Activated gamma-delta T cell treated with anti-CD3 and anti-CD28 coated beads, Interleukin-2, amount 50 U/mL, for 16 hours (primary cell): ENCODE measurements around the gene COL6A2.
"Not testable (repeated sequence)": the region's sequence is repeated elsewhere in the genome, so short reads cannot be mapped to it uniquely, and the experiment has no call there.

ENCODE experiments used
- DNase-seq: peaks from one replicate; pipeline ENCODE4 v3.0.0-alpha.2; 2020; ENCODE audit warnings: low read depth

Gene COL6A2

DNA sequence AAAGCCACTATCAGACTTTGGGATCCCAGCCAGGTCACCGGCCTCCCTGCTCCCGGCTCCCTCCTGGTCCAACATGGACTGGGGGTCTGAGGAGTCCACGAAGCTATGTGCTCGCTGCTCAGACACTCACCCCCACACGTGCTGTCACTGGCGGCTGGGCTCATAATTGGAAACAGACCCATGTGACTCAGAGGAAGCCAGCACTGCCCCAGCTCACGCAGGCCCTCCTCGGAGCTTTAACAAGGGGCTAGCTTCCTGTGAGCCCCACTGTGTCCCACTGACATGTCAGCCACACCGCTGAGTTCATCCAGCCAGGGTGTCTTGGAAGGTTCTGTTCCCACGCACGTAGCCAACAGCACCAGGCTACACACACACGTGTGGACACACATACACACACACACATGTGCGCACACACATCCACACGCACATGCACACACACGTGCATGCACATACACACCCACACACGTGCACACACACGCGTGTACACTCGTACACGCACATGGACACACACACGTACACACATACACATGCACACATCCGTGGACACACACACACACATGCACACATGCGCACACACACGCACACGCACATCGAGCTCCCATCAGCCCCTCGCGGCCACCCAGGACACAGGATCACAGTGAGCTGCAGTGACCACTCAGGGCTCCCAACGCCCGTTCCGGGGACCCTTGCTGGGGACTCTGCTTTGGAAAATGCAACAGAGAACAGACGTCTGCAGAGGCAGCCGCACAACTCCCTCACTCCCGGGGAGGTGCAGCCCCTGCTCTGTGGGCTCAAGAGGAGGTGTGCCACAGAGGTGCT lies 18.4 kb upstream of the COL6A2 start:
- DNase-seq = no peak

DNA sequence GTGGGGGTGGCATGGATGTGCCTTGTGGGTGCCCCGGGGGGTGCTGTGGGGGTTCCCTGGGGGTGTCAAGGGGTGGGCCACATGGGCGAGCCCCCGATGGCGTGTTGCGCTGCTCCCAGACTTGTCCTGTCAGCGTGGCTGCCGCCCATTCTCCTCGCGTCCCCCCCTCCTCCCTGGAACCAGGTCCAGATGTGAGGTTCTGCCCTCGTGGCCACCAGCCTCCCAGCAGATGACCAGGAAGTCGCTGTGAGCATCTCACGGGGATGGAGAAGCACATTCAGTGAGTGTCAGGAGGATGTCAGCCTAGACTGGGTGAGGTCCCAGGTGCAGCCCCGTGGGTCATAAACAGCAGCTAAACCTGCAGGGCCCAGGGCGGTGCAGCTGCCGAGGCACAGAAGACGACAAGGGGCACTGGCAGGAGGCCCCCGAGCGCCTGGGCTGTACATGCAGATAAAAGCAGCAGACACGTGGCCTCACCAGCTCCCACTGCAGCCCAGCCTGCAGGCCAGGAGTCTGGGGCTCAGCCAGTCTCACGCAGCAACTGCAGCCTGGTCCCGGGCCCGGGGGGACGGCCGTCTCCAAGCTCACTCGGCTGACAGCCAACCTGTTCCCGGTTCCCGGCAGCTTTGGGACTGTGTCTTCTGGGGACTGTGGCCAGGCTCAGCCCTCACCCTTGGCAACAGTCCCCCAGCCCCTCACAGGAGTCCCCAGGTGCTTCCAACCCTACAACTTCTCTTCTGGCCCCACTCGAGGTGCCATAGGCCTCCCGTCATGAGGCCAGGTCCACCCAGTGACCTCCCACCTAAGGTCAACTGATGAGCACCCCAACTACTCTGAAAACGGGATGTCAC lies 17.5 kb upstream of the COL6A2 start:
- DNase-seq = no peak

- DNase-seq = no peak
These were observed 16.7 kb upstream of the COL6A2 start for GRCh38 chr21:46081022-46081861.

- no peak for DNase-seq
These were observed 15.8 kb upstream of the COL6A2 start for GRCh38 chr21:46081862-46082712.

DNA sequence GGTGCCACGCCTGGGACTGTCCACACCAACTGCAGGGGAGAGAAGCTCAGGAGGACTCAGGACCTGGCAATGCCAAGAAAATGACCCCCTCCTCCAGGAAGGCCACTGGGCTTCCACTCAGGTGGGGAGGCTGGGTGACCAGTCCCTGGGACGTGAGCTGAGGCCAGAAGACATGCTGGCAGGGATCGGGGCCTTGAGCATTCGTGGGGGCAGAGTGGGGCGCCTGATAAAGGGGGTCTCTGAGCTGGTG lies 15.3 kb upstream of the COL6A2 start:
- no peak for DNase-seq

DNA sequence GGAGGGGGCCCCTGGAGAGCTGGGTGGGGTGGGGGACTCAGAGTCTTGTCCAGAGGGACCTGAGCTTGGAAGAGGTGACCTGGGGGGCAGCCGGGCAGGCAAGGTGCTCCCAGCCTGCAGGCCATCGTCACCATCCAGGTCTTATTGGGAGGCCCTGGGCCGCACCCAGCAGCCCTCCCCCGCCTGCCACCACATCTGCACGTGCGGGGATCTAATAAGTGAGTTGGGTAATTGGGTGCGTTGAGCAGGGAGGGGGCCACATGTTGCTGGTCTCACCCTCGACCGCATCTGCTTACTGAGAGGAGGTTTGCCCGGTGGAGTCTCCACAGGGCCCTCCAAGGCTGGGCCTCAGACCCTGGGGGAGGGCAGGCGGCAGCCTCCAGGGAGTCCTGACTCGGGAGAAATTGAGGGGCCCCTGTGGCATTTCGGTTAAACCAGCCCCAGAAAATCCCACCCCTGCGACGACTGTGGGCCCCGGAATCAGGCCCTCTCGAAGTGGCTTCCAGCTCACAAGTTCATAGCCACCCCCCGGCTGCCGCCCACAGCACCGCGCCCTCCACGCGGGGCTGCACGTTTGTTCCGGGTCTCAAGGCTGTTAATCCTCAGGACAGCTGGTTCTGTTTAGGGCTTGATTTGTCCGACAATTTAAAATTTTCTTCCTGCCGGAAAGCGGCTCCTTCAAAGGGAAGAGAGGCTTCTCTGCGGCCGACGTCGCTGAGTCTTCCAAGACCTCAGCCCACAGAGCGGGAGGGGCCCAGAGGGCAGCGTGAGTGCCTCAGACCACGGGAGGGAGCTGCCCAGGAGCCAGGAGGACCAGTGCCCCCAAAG lies 14.7 kb upstream of the COL6A2 start:
- DNase-seq = no peak

DNA sequence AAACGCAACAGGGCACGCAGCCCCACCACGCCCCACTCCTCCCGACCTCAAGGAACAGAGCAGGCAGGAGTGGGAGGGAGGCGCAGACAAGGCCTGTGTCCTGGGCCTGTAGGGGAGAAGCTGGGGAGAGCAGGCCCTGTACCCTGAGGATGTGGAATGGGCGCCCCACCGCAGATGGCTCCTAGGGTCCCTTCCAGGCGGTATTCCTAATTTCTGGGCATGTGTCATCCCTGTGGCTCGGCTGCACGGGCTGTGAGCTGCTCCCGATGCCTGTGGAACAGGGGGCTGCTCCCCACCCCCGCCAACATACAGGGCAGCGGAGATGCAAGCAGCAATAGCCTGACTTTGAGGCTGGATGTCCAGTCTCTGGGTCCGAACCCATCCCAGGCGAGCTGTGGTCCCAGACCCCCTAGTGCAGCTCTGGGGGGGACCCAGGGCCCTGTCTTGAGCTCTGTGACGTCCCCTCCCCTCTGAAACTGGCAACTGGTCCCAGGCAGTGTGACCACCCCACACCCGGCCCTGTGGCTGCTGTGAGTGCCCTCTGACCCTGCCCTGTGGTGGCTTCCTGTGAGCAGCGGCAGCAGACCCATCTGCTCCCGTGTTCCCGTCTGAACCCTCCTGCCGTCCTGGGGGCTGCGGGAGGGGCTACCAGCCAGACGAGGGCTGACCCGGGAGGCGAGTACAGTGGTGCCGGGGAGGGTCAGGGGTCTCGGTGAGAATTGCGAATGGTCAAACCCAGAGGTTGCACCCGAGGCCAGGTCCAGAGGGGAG lies 13.9 kb upstream of the COL6A2 start:
- no peak for DNase-seq

- no peak for DNase-seq
These were observed 13.2 kb upstream of the COL6A2 start for GRCh38 chr21:46084709-46085108.

GRCh38 chr21:46085259-46085658 lies 12.7 kb upstream of the COL6A2 start:
- not testable (repeated sequence) for DNase-seq

- DNase-seq = no peak
These were observed 10.3 kb upstream of the COL6A2 start for GRCh38 chr21:46087641-46088040.

GRCh38 chr21:46088189-46088588 lies 9.7 kb upstream of the COL6A2 start:
- no peak for DNase-seq

- no peak for DNase-seq
These were observed 8.6 kb upstream of the COL6A2 start for GRCh38 chr21:46089285-46089684.

- DNase-seq = no peak
These were observed 6.8 kb upstream of the COL6A2 start for GRCh38 chr21:46091118-46091517.

- no peak for DNase-seq
These were observed 6.3 kb upstream of the COL6A2 start for GRCh38 chr21:46091631-46092025.

DNA sequence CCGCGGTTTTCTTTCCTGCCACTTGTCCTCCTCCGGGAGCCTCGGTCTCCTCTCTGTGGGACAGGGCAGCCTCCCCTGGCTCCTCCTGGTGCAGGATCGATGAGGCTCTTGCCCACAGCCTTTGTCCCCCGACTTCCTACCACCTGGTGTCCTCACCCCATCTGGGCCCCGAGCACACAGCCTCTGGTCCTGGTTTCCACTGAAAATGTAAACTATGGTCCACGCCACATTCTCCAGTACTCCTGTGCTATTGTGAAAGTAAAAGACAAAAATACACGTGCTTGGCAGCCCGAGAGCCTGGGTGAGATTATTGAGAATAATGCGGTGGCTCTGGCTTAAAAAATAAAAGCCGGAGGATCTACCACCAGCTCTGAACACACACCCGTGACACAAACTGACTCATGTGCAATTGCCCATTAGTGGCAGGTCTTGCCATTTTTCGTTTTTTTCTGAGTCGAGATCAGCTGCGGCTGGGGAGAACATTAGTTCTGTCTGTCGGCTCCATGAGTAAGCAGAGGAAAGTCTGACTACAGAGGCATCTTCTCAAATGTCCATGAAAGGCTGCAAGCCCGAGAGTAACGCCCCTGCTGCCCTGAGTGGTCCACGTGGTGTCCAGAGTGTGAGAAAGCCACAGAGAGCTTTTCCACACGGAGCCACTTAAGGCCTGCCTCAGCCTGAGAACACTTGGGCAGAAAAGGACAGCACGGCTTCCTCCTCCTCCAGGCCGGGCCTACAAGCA lies 5.7 kb upstream of the COL6A2 start:
- DNase-seq = no peak

- no peak for DNase-seq
These were observed 4.9 kb upstream of the COL6A2 start for GRCh38 chr21:46092811-46093667.

DNA sequence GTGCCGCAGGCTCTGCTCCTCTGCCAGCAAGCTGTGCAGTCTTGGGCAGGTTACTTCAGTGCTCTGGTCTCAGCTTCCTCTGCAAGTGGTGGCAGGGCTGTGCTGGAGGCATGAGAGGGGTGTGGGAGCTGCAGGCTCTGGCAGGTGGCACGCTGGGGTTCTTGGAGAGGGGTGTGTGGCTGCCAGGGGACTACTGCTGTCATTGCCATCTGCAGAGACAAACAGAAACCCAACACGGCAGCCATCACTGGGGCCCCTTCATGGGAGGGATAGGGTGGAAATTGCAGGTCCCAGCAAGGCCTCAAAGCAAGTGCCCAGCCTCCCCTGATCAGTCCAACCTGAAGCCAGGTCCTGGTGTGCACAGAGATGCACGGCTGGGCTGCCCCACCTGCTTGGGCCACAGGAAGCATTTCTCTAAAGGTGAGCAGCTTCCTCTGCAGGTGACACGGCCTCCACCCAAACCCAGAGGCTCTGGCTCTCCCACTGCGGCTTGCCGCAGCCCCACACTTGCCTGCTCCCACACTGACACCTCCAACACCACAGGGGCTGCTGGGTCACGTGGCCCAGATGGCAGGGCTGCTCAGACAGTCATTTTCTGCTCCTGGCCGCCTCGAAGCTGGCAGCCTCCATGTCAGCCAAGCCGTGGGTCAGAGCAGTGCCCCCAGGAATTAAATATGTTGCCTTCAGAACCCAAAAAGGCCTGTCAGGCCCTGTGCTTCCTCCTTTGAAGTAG lies 4.1 kb upstream of the COL6A2 start:
- DNase-seq = no peak
